Measurements from ENCODE around the gene DPM3. TPM values are rescaled to one million over a fixed set of nuclear protein-coding genes. Genes with fewer than 3 reads are reported as not detected.
A peak's percentile ranks its signal among the peaks of the same experiment; 100 is the strongest.

Gene DPM3
- total and polyA plus RNA-seq, 7 donors = 29.2 to 220 (median 143) TPM

DNA sequence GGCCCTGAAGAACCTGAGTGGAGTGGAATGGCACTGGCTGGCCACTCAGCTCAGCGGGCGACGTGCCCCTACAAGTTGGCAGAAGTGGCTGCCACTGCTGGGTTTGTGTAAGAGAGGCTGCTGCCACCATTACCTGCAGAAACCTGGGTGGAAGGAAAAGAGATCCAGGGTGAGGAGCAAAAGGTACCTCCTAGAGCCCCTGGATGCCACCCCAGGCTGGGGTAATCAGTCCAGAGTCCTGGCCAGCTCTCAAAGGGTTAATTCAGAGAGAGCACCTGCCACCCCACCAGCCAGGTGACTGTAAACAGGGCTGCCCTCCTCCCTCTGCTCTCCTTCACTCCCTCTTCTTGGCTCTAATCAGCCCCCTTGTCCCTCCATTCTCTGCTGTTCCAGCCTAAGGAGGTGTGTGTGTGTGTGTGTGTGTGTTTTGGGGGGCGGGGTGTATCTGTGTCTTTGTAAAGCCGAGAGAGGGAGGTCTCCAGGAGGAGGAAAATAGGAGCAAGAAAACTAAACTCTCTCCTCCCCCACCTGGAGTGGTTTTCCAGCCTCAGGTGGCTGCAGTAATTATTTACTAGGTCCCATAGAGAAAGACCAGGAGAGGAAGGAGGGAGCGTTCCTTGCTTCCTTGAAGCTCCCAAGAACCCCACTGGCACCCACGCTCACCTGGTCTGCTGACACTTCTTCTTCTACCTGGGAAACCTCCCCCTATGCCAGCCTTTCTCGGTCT is 45.9 kb upstream of the DPM3 start:
- DNase-seq = peak; percentile 40
- intact Hi-C loops (cut with DNase I) = no loop called here
- Histone ChIP-seq H3K27me3 (no peaks in the 10 kb centered on the region), H3K36me3 (no peaks in the 10 kb centered on the region), H3K9me3 (no peaks in the 10 kb centered on the region), H3K4me3 (no peak overlapping the region), H3K27ac (no peak overlapping the region), H3K4me1 (no peaks in the 10 kb centered on the region)
- TF ChIP-seq POLR2AphosphoS5 (IDR thresholded peaks at IDR 0.05) (no peak), POLR2A (IDR thresholded peaks at IDR 0.05) (no peak), EP300 (IDR thresholded peaks at IDR 0.05) (no peak)
- TF ChIP-seq, protein P1, sequence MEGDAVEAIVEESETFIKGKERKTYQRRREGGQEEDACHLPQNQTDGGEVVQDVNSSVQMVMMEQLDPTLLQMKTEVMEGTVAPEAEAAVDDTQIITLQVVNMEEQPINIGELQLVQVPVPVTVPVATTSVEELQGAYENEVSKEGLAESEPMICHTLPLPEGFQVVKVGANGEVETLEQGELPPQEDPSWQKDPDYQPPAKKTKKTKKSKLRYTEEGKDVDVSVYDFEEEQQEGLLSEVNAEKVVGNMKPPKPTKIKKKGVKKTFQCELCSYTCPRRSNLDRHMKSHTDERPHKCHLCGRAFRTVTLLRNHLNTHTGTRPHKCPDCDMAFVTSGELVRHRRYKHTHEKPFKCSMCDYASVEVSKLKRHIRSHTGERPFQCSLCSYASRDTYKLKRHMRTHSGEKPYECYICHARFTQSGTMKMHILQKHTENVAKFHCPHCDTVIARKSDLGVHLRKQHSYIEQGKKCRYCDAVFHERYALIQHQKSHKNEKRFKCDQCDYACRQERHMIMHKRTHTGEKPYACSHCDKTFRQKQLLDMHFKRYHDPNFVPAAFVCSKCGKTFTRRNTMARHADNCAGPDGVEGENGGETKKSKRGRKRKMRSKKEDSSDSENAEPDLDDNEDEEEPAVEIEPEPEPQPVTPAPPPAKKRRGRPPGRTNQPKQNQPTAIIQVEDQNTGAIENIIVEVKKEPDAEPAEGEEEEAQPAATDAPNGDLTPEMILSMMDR (IDR thresholded peaks at IDR 0.05) = no peak
- WGBS, 2 donors = 31 to 69% methylated on average over 8 of the region's 8 CpGs

- no peaks in the 10 kb centered on the region for H3K36me3 ChIP-seq
- H3K27ac ChIP-seq = no peak overlapping the region
- H3K27me3 ChIP-seq = no peaks in the 10 kb centered on the region
- no peaks in the 10 kb centered on the region for H3K4me1 ChIP-seq
- intact Hi-C loops (cut with DNase I) = no loop called here
- DNase-seq = no peak
- no peaks in the 10 kb centered on the region for H3K9me3 ChIP-seq
- no peak for TF ChIP-seq EP300 (IDR thresholded peaks at IDR 0.05)
- no peak for TF ChIP-seq POLR2AphosphoS5 (IDR thresholded peaks at IDR 0.05)
- TF ChIP-seq POLR2A (IDR thresholded peaks at IDR 0.05) = no peak
- TF ChIP-seq, protein P1 (IDR thresholded peaks at IDR 0.05) = no peak
- WGBS, 2 donors = 39 to 57% methylated on average over 6 of the region's 6 CpGs
- H3K4me3 ChIP-seq = no peak overlapping the region
These were observed 45.4 kb upstream of the DPM3 start for GRCh38 chr1:155185783-155186066.

DNA sequence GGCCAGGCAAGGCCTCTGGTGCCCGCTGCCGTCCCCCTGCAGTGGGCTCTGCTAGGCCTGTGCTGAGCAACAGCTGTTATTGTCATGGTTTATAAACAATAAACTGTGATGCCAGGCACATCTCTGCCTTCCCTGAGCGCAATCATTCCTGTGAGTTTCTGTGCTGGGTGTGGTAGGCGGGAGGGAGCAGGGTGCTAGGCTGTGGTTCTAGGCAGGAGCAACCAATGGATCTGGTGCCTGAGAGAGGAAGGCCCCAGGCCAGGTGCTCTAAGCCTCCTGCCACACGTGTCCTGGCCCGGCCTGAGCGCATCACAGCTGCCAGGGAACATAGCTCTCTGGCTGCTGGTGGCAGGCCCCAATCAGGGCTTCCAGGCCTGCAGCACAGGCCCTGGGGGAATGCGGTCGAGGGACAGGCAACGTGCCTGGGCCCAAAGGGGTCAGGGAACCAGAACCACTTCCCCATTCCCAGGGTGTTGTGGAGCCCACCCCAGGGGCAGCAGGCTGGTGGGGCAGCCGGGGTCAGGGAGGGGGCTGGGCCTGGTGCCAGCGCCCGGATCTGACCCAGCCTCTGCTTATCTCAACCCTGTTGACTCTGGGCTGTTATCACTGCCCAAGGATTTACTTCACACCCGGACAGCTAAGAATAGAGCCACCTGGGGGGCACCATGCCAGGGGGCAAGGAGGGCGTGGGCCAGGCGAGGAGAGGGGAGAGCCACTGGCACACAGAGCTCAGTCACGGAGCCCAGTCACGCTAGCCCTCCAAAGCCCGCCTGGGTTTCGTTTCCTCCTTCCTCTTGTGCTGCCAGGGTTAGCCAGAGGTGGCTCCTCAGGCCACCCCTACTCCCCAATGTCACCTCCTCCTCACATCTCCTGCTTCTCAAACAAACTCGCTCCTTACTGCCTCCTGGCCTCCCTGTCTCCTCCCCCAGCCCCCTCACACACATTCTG is 44.8 kb upstream of the DPM3 start:
- Histone ChIP-seq H3K4me1 (no peaks in the 10 kb centered on the region), H3K4me3 (no peak overlapping the region), H3K27me3 (no peaks in the 10 kb centered on the region), H3K9me3 (no peaks in the 10 kb centered on the region), H3K36me3 (no peaks in the 10 kb centered on the region), H3K27ac (no peak overlapping the region)
- intact Hi-C loops (cut with DNase I) = no loop called here
- TF ChIP-seq, protein P1 (IDR thresholded peaks at IDR 0.05) = no peak
- no peak for TF ChIP-seq POLR2AphosphoS5 (IDR thresholded peaks at IDR 0.05)
- no peak for TF ChIP-seq POLR2A (IDR thresholded peaks at IDR 0.05)
- no peak for TF ChIP-seq EP300 (IDR thresholded peaks at IDR 0.05)
- DNase-seq = peak; percentile 63
- WGBS, 2 donors = 20 to 53% methylated on average over 21 of the region's 21 CpGs

DNA sequence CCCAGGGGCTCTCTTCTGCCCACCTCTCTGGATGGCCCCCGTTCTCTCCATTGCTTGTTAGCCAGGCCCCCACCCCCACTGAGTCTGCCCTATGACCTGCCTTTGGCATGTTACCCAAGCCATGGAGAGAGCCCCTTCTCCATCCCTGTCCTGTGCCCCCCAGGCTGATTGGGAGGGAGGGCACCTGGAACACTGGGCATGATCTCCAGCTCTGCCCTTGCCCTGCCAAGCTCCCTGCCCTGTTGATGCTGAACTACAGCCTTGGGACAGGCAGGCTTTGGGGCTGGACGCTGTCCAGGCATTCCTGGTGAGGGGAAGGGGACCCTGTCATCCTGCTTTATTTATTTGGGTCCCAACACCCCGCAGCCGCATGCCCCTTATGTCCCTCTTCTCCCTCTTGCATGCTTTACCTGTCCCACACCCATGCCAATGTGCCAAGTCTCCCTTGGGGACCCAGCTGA is 44.0 kb upstream of the DPM3 start:
- WGBS, 2 donors = 79 to 87% methylated on average over 4 of the region's 4 CpGs
- no peak for TF ChIP-seq POLR2A (IDR thresholded peaks at IDR 0.05)
- Histone ChIP-seq H3K27ac (no peak overlapping the region), H3K9me3 (no peaks in the 10 kb centered on the region), H3K4me3 (no peak overlapping the region), H3K27me3 (no peaks in the 10 kb centered on the region), H3K36me3 (no peaks in the 10 kb centered on the region), H3K4me1 (no peaks in the 10 kb centered on the region)
- intact Hi-C loops (cut with DNase I) = no loop called here
- DNase-seq = peak; percentile 58

DNA sequence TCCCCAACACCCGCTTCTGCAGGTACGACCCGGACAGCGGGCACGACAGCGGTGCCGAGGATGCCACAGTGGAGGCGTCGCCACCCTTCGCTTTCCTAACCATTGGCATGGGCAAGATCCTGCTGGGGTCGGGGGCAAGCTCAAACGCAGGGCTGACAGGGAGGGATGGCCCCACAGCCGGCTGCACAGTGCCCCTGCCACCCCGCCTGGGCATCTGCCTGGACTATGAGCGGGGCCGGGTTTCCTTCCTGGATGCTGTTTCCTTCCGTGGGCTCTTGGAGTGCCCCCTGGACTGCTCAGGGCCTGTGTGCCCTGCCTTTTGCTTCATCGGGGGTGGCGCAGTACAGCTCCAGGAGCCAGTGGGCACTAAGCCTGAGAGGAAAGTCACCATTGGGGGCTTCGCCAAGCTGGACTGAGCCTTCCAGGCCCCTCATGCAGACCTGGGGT is 43.5 kb upstream of the DPM3 start:
- Histone ChIP-seq H3K27ac (no peak overlapping the region), H3K4me1 (no peaks in the 10 kb centered on the region), H3K9me3 (no peaks in the 10 kb centered on the region), H3K4me3 (no peak overlapping the region), H3K27me3 (no peaks in the 10 kb centered on the region), H3K36me3 (no peaks in the 10 kb centered on the region)
- DNase-seq = peak; percentile 58
- intact Hi-C loops (cut with DNase I) = no loop called here
- TF ChIP-seq POLR2AphosphoS5 (IDR thresholded peaks at IDR 0.05) (no peak), EP300 (IDR thresholded peaks at IDR 0.05) (no peak)
- TF ChIP-seq, protein P1 (IDR thresholded peaks at IDR 0.05) = no peak
- 91 to 93% methylated on average over 20 of the region's 20 CpGs for WGBS, 2 donors
